Glomerular endothelial cell (primary cell): ENCODE results near the gene AOAH. TPM values are rescaled to one million over a fixed set of nuclear protein-coding genes. Genes with fewer than 3 reads are reported as not detected.

Source experiments
- DNase-seq: peaks from one replicate; pipeline ENCODE4 v3.0.0-alpha.2; 2011; ENCODE audit warnings: low read depth, low spot score; ENCODE audit errors: extremely low read depth
- total RNA-seq: library from RNA; depleted of rRNA; stranded (reverse); fragments of >200 nt; gene quantifications from 2 replicates; pipeline ENCODE4 v1.2.3, GENCODE V29; 2015

Gene AOAH
- total RNA-seq, 1 donor from 2014 or later = 0.64 TPM

DNA sequence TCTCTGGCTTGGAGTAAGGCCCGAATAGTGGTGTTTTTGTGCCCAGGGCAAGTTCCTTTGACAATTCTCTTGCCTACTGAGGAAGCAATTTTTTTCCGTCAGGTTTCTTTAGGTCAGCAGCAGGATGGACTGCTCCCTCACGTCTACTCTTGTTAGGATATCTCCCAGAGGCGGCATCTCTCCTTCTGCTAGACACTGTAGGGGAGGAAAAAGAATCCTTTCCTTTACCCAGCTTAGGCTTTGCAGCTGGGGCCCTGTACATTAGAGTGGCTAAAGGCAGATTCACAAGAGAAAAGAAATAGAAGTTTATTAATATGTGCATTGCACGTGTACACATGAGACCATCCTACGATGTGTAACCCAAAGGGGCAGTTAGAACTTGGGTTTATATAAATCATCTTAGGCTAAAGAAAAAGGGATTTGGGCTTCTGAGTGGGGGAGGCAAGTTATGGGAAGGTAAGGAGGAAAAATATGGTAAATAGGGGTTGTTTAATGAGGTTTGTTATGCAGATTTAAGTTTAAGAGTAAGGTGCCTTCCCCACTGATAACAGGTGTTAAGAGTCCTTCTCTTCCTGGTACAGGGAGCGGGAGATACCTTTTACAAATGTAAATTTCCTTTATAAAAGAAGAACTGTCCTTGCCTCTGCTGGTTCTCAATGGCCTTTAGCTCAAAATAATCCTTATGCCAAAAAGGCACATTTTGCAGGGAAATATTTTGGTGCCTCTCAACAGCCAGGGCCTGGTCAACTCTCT, 156.4 kb downstream of the AOAH start:
- no peak for DNase-seq

DNA sequence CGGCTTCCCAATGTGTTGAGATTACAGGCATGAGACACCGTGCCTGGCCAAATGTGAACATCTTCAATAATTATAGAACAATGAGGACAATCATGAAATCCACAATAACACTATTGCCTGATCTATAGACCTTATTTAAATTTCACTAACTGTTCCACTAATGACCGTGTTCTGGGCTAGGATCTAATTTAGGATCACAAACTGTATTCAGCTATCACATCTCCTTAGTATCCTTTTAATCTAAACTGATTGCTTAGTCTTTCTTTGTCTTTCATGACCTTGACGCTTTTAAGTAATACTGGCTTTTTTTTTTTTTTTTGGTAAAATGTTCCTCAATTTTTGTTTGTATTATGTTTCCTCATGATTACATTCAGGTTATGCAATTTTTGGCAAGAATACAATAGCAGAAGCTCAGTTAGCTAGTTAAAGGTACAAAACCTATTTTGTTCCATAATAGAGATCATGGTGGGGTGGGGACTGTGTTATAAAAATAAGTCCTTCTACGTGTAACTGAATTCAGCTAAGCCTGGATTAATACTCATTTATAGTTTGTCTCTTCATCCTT, 158.4 kb downstream of the AOAH start:
- no peak for DNase-seq

GRCh38 chr7:36564489-36564888, 159.8 kb downstream of the AOAH start:
- no peak for DNase-seq

GRCh38 chr7:36563706-36564327, 160.5 kb downstream of the AOAH start:
- no peak for DNase-seq

GRCh38 chr7:36562121-36562520, 162.2 kb downstream of the AOAH start:
- no peak for DNase-seq

DNA sequence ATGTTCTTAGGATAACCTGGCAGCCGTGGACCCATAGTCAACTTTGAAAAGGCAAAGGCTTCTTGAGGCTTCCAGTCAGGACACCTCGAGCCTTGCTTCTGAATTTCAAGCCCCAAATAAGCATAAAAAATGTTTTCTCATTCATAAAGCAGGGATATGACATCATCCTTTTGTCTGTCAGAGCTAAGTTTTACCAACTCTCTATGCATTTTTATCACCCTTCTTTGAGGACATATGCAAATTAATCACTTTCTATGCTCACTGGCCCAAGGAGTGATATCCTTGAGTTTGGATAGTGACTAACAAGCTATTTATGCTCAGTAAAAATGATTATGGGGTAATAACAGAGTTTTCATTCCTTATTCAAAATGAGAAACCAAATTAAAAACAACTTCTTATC, 175.3 kb downstream of the AOAH start:
- DNase-seq = no peak

GRCh38 chr7:36547416-36547815, 176.9 kb downstream of the AOAH start:
- DNase-seq = no peak

DNA sequence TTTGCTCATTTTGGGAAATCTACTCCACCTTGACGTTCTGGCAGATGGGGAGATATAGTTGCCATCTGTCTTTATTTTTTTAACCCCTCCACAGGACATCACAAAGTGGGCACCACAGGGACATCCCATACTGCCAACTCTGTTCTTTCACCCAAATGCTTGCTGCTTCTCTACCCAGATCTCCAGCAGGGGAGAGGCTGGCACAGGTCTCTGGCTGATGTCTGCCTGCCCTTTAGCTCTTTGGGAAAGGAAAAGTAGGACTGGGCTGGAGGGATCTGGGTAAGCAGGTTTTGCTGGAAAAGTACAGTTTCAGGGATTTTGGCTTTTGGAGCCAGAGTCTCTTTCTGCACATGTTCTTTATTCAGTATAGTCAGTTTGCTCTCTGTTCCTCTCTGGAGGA, 178.0 kb downstream of the AOAH start:
- no peak for DNase-seq

DNA sequence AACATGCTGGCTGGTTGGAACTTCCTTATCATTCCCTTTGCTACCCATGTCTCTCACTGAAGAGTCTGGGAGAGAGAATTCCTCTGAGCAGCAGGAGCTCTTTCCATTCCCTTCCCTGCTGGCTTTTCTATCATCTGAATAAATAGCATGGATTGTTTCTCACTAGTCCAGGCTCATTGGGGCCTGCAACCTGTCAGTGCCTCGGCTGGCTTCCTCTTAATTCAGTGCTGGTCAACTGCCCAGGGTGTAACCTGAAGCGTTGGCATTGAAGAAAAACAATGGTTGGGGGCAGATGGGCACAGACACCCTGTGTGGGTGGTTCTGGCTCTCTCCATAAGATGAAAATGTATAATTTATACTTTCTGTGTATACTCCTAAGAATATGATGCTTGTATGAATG, 179.0 kb downstream of the AOAH start:
- no peak for DNase-seq

DNA sequence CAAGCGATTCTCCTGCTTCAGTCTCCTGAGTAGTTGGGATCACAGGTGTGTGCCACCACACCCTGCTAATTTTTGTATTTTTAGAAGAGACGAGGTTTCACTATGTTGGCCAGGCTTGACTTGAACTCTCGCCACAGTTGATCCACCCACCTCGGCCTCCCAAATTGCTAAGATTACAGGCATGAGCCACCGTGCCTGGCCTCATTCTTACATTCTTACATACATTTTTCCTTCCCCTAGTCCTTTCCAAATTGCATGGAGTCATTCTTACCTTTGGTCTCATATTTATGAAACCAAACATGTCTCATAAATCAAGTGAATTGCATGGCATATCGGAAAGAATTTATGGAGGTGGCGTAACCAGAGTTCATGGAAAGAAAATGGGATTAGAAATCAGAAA, 186.2 kb downstream of the AOAH start:
- no peak for DNase-seq

GRCh38 chr7:36535866-36536664, 188.2 kb downstream of the AOAH start:
- DNase-seq = no peak

- no peak for DNase-seq
These were observed 190.6 kb downstream of the AOAH start for GRCh38 chr7:36533717-36534116.

DNA sequence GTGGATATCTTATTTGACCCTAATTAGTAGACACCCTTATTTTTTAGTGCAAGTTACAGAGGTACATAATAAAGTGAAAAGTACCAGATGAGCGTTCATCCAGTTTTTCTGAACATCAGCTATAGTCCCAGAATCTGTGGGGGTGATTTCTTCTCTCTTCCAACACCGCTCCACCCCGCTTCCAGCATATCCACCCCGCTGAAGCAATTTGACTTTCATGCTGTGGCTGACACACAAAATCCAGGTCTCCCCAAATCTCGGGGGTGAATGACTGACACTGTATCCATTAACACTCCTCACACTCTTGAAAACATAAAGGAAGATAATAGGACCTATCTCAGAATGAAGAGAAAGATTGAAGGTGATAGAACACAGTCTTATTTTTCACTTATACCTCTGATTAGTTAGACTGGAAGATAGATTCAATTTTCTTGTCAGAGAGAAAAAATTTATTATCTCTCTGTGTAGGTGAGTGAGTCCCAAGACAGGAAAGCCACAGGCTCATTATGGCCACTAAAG, 191.3 kb downstream of the AOAH start:
- DNase-seq = no peak

GRCh38 chr7:36531951-36532350, 192.3 kb downstream of the AOAH start:
- no peak for DNase-seq

- DNase-seq = no peak
These were observed 193.8 kb downstream of the AOAH start for GRCh38 chr7:36530456-36530855.

DNA sequence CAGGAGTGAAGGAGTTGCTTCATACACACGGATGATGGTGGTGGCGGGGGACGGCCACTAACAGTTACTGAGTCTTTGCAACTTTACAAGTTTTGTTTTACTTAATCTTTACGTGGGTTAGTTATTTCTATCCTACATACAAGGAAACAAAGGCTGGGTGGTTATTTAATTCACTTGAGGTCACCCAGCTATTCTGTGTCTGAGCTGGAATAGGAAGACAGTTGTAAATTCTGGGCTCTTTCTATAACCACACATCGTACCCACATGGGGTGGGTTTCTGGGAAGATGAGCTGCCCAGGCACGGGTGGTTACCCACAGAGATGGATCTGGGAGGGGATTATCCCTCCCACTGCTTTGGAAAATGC, 196.8 kb downstream of the AOAH start:
- no peak for DNase-seq

DNA sequence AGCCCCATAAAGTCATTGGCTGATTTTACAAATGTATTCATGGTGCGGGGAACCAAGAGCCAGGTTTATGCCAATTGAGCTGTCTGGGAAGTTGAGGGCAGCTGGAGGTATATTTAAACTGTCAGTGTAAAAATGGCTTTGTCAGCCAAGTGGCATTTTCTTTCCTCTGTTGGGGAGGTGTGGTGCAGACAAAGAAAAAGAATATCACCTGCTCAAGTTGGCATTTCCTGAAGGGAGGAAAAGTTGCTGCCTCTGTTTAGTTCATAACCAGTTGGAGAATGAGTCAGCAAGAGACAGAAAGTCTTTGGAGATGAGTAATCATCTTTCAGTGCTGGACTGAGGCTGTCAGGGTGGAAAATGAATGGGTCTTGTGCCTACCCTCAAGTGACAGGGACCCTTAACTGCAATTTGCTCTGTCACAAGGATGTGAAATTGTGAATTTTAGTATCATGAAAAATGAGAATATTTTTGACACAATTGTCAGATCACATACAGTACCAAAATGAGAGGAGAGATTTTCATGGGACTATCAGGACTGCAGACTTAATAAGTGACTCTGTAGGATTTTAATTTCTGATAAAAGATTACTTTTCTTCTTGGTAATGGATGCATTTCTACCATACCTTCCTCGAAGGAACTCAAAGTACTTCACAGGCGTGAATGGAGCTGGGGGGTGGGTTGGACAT, 197.3 kb downstream of the AOAH start:
- DNase-seq = no peak

DNA sequence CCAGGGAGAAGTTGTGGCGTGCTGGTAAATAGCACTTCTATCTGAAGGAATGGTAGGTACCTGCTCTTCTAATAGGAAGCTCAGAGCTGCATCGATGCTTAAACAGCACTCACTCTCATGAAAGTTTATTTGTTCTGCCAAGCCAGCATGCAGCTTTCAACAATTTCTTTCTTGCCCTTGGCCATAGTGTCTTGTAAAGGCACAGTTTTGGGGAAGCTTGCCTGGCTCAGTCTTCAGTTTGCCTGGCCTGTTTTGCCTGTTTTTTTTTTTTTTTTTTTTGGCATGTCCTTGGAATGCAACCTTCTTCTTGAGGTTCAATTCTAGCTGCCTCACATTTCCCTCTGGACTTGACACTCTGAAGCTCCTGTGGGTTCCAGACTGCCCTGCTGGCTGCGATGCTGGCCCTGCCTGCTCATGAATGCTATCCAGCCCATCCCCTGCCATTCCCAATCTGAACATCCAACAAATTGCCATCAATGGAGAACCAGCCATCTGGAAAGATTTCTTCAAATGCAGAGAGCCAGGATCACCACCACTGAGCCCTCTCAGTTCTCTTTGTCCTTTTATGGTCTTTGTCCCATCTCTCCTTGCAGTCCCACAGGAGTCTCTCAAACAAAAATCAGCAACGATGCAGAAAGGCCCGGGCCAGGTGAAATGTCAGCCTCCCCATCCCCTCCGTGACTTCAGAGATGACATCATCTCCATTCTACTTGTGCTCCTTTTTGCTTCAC, 200.8 kb downstream of the AOAH start:
- no peak for DNase-seq

GRCh38 chr7:36522453-36523007, 201.8 kb downstream of the AOAH start:
- DNase-seq = no peak

GRCh38 chr7:36521911-36522310, 202.4 kb downstream of the AOAH start:
- DNase-seq = no peak
